T-helper 17 cell (primary cell): ENCODE measurements around the gene SATB1. TPM values are rescaled to one million over a fixed set of nuclear protein-coding genes. Genes with fewer than 3 reads are reported as not detected.

Experiments
- ATAC-seq: fragments of 150-1000 bp; cut with Tn5 transposase; 2 replicates; pipeline ENCODE4 v1.10.0; 2021; ENCODE audit warnings: mild to moderate bottlenecking, moderate library complexity
- DNase-seq, 3 donors: peaks; one replicate each; pipeline versions ENCODE4 v3.0.0 to v3.0.0-alpha.2; 2020 to 2021
- H3K9me3 ChIP-seq: one replicate; pipeline ENCODE4 v1.7.0; 2013; ENCODE audit warnings: low read length, mild to moderate bottlenecking; ENCODE audit not compliant: control insufficient read depth, poor library complexity, severe bottlenecking
- H3K27ac Mint-ChIP-seq: one replicate; pipeline ENCODE4 v1.8.0; 2022; ENCODE audit warnings: mild to moderate bottlenecking, moderate library complexity, mixed read lengths
- H3K27me3 Mint-ChIP-seq: one replicate; pipeline ENCODE4 v1.8.0; 2022; ENCODE audit warnings: mixed read lengths
- H3K36me3 Mint-ChIP-seq: one replicate; pipeline ENCODE4 v1.8.0; 2022; ENCODE audit warnings: low read depth, mixed read lengths
- H3K4me1 Mint-ChIP-seq: one replicate; pipeline ENCODE4 v1.8.0; 2022; ENCODE audit warnings: mild to moderate bottlenecking, mixed read lengths
- H3K4me3 Mint-ChIP-seq: one replicate; pipeline ENCODE4 v1.8.0; 2022; ENCODE audit warnings: mild to moderate bottlenecking, moderate library complexity, mixed read lengths
- total RNA-seq, 4 donors: library from RNA in 2 of 4; stranded (reverse) in 2 of 4; gene quantifications; one replicate each; pipeline ENCODE4 v1.2.3 and lab custom pipeline; 2022 to 2026

SATB1 gene
- total RNA-seq, 2 donors from 2014 or later: 208 TPM

- no peak for DNase-seq
- no peaks in the 10 kb centered on the region for H3K27me3 Mint-ChIP-seq
- H3K27ac Mint-ChIP-seq: no peak overlapping the region
- H3K4me3 Mint-ChIP-seq: no peak overlapping the region
- peaks cover 7% of the 10 kb centered on the region for H3K4me1 Mint-ChIP-seq
- no peak for ATAC-seq
- no peaks in the 10 kb centered on the region for H3K9me3 ChIP-seq
- no peaks in the 10 kb centered on the region for H3K36me3 Mint-ChIP-seq
Observed at GRCh38 chr3:18382760-18383369, 42.3 kb downstream of the SATB1 start.

GRCh38 chr3:18379647-18380046 lies 45.5 kb downstream of the SATB1 start:
- no peak overlapping the region for H3K4me3 Mint-ChIP-seq
- peaks cover 24% of the 10 kb centered on the region for H3K4me1 Mint-ChIP-seq
- H3K27ac Mint-ChIP-seq: no peak overlapping the region
- no peak for DNase-seq
- no peaks in the 10 kb centered on the region for H3K27me3 Mint-ChIP-seq
- H3K36me3 Mint-ChIP-seq: peaks cover 3% of the 10 kb centered on the region
- H3K9me3 ChIP-seq: no peaks in the 10 kb centered on the region
- no peak for ATAC-seq

- Mint-ChIP-seq H3K4me1 (peaks cover 31% of the 10 kb centered on the region), H3K36me3 (peaks cover 3% of the 10 kb centered on the region), H3K27ac (no peak overlapping the region), H3K4me3 (no peak overlapping the region), H3K27me3 (no peaks in the 10 kb centered on the region)
- H3K9me3 ChIP-seq: no peaks in the 10 kb centered on the region
- no peak for DNase-seq
- no peak for ATAC-seq
Observed at GRCh38 chr3:18378218-18378617, 46.9 kb downstream of the SATB1 start.

- H3K4me1 Mint-ChIP-seq: peaks cover 40% of the 10 kb centered on the region
- peaks cover 3% of the 10 kb centered on the region for H3K36me3 Mint-ChIP-seq
- H3K27ac Mint-ChIP-seq: no peak overlapping the region
- no peaks in the 10 kb centered on the region for H3K9me3 ChIP-seq
- ATAC-seq: no peak
- DNase-seq: no peak
- H3K4me3 Mint-ChIP-seq: no peak overlapping the region
- H3K27me3 Mint-ChIP-seq: no peaks in the 10 kb centered on the region
Observed at GRCh38 chr3:18376682-18377081, 48.5 kb downstream of the SATB1 start.

GRCh38 chr3:18372786-18373405 lies 52.2 kb downstream of the SATB1 start:
- peaks cover 8% of the 10 kb centered on the region for H3K36me3 Mint-ChIP-seq

GRCh38 chr3:18370672-18371071 lies 54.5 kb downstream of the SATB1 start:
- H3K27ac Mint-ChIP-seq: no peak overlapping the region
- H3K4me3 Mint-ChIP-seq: no peak overlapping the region
- no peaks in the 10 kb centered on the region for H3K9me3 ChIP-seq
- ATAC-seq: no peak
- peaks cover 47% of the 10 kb centered on the region for H3K4me1 Mint-ChIP-seq
- H3K36me3 Mint-ChIP-seq: peaks cover 14% of the 10 kb centered on the region
- DNase-seq: no peak
- no peaks in the 10 kb centered on the region for H3K27me3 Mint-ChIP-seq

More at GRCh38 chr3:18372786-18373405, 52.2 kb downstream of the SATB1 start:
- Mint-ChIP-seq H3K27me3 (no peaks in the 10 kb centered on the region), H3K4me3 (peak overlapping the region; percentile 19), H3K27ac (peak overlapping the region; percentile 77), H3K4me1 (peaks cover 42% of the 10 kb centered on the region)
- ATAC-seq (peak; percentile 71), DNase-seq (no peak)
- no peaks in the 10 kb centered on the region for H3K9me3 ChIP-seq

- ATAC-seq (no peak), DNase-seq (no peak)
- H3K9me3 ChIP-seq: no peaks in the 10 kb centered on the region
- no peaks in the 10 kb centered on the region for H3K27me3 Mint-ChIP-seq
- peaks cover 16% of the 10 kb centered on the region for H3K36me3 Mint-ChIP-seq
- peaks cover 36% of the 10 kb centered on the region for H3K4me1 Mint-ChIP-seq
- H3K4me3 Mint-ChIP-seq: no peak overlapping the region
- no peak overlapping the region for H3K27ac Mint-ChIP-seq
Observed at GRCh38 chr3:18369551-18370185, 55.5 kb downstream of the SATB1 start.

GRCh38 chr3:18366258-18366657 lies 58.9 kb downstream of the SATB1 start:
- no peak for ATAC-seq
- H3K9me3 ChIP-seq: no peaks in the 10 kb centered on the region
- Mint-ChIP-seq H3K27ac (peak overlapping the region; percentile 74), H3K27me3 (no peaks in the 10 kb centered on the region), H3K4me3 (no peak overlapping the region), H3K4me1 (peaks cover 25% of the 10 kb centered on the region), H3K36me3 (peaks cover 18% of the 10 kb centered on the region)
- no peak for DNase-seq

GRCh38 chr3:18363338-18363737 lies 61.8 kb downstream of the SATB1 start:
- Mint-ChIP-seq H3K4me1 (peaks cover 29% of the 10 kb centered on the region), H3K27ac (no peak overlapping the region), H3K36me3 (peaks cover 21% of the 10 kb centered on the region), H3K27me3 (no peaks in the 10 kb centered on the region), H3K4me3 (no peak overlapping the region)
- ATAC-seq (no peak), DNase-seq (no peak)
- no peaks in the 10 kb centered on the region for H3K9me3 ChIP-seq

- H3K36me3 Mint-ChIP-seq: peaks cover 7% of the 10 kb centered on the region
- H3K27ac Mint-ChIP-seq: no peak overlapping the region
- DNase-seq: no peak
- ATAC-seq: no peak
- H3K4me1 Mint-ChIP-seq: peaks cover 15% of the 10 kb centered on the region
- no peaks in the 10 kb centered on the region for H3K27me3 Mint-ChIP-seq
- H3K9me3 ChIP-seq: no peaks in the 10 kb centered on the region
- H3K4me3 Mint-ChIP-seq: no peak overlapping the region
Observed at GRCh38 chr3:18357747-18358146, 67.4 kb downstream of the SATB1 start.

- H3K9me3 ChIP-seq: no peaks in the 10 kb centered on the region
- Mint-ChIP-seq H3K27me3 (no peaks in the 10 kb centered on the region), H3K4me1 (peaks cover 16% of the 10 kb centered on the region), H3K36me3 (peaks cover 7% of the 10 kb centered on the region), H3K27ac (peak overlapping the region; percentile 62), H3K4me3 (no peak overlapping the region)
- ATAC-seq (no peak), DNase-seq (no peak)
Observed at GRCh38 chr3:18355832-18356231, 69.3 kb downstream of the SATB1 start.

GRCh38 chr3:18354701-18355100 lies 70.4 kb downstream of the SATB1 start:
- no peaks in the 10 kb centered on the region for H3K9me3 ChIP-seq
- H3K27me3 Mint-ChIP-seq: no peaks in the 10 kb centered on the region
- H3K4me3 Mint-ChIP-seq: no peak overlapping the region
- no peak for ATAC-seq
- peaks cover 4% of the 10 kb centered on the region for H3K36me3 Mint-ChIP-seq
- peaks cover 7% of the 10 kb centered on the region for H3K4me1 Mint-ChIP-seq
- DNase-seq: no peak
- no peak overlapping the region for H3K27ac Mint-ChIP-seq

- no peaks in the 10 kb centered on the region for H3K9me3 ChIP-seq
- H3K4me3 Mint-ChIP-seq: no peak overlapping the region
- no peak for ATAC-seq
- peaks cover 6% of the 10 kb centered on the region for H3K4me1 Mint-ChIP-seq
- peaks cover 12% of the 10 kb centered on the region for H3K36me3 Mint-ChIP-seq
- DNase-seq: no peak
- H3K27ac Mint-ChIP-seq: no peak overlapping the region
- no peaks in the 10 kb centered on the region for H3K27me3 Mint-ChIP-seq
Observed at GRCh38 chr3:18351823-18352744, 73.1 kb downstream of the SATB1 start.
